ENCODE results near the gene NMRK1. TPM values are rescaled to one million over a fixed set of nuclear protein-coding genes. Genes with fewer than 3 reads are reported as not detected.

The NMRK1 gene
- 13.9 and 14.6 TPM in 2 replicates for total RNA-seq

GRCh38 chr9:75087824-75088645 lies at the start of gene NMRK1, which contains the start of gene OSTF1:
NMRK1 (minus strand) TSS chr9:75088155; CDS start chr9:75083115, 5,040 bp downstream.
OSTF1 (plus strand) TSS chr9:75088514; CDS start chr9:75088693, 179 bp downstream.

Other genes with a start within 250 kb of the NMRK1 start
- gene TRPM6, start 200.2 kb downstream of the NMRK1 start, total RNA-seq, result under 0.01 TPM in 1 of 2 replicates, not detected in the other
- 1.6 and 2.0 TPM in 2 replicates for gene C9orf40, start 135.2 kb downstream of the NMRK1 start, total RNA-seq
- gene CARNMT1, start 59.9 kb downstream of the NMRK1 start, total RNA-seq, result 15.6 and 15.8 TPM in 2 replicates
- gene OSTF1, start 359 bp upstream of the NMRK1 start, total RNA-seq, result 16.5 and 26.1 TPM in 2 replicates